Smooth muscle cell (in vitro differentiated cells): Measurements from ENCODE around the gene TRIM28. TPM values are rescaled to one million over a fixed set of nuclear protein-coding genes. Genes with fewer than 3 reads are reported as not detected.

ENCODE experiments used
- DNase-seq: peaks from one replicate; lab custom pipeline; 2025; ENCODE audit not compliant: unreplicated experiment; lab: John Stamatoyannopoulos, UW
- H2AFZ ChIP-seq: fragments of 200-600 bp; sonication (generic); 2 replicates; pipeline ENCODE4 v1.6.0; 2016; ENCODE audit warnings: antibody characterized with exemption, low read depth, mild to moderate bottlenecking
- H3F3A ChIP-seq: fragments of 200-600 bp; sonication (generic); 2 replicates; pipeline ENCODE4 v1.6.0; 2017; ENCODE audit warnings: antibody characterized with exemption, low read depth
- H3K27ac ChIP-seq: fragments of 200-600 bp; sonication (generic); 2 replicates; pipeline ENCODE4 v1.5.1; 2016; ENCODE audit warnings: low read depth, mild to moderate bottlenecking
- H3K27me3 ChIP-seq: fragments of 200-600 bp; sonication (generic); 2 replicates; pipeline ENCODE4 v1.6.1; 2016; ENCODE audit warnings: low read depth, mild to moderate bottlenecking
- H3K36me3 ChIP-seq: fragments of 200-600 bp; sonication (generic); 2 replicates; pipeline ENCODE4 v1.5.1; 2016; ENCODE audit warnings: low read depth
- H3K4me1 ChIP-seq: fragments of 200-600 bp; sonication (generic); 2 replicates; pipeline ENCODE4 v1.5.1; 2016; ENCODE audit warnings: low read depth
- H3K4me2 ChIP-seq: fragments of 200-600 bp; sonication (generic); 2 replicates; pipeline ENCODE4 v1.6.0; 2016; ENCODE audit warnings: mild to moderate bottlenecking
- H3K4me3 ChIP-seq: fragments of 200-600 bp; sonication (generic); 2 replicates; pipeline ENCODE4 v1.5.1; 2016; ENCODE audit warnings: mild to moderate bottlenecking
- H3K79me2 ChIP-seq: fragments of 200-600 bp; sonication (generic); 2 replicates; pipeline ENCODE4 v1.6.0; 2016; ENCODE audit warnings: low read depth, mild to moderate bottlenecking
- H3K9ac ChIP-seq: fragments of 200-600 bp; sonication (generic); 2 replicates; pipeline ENCODE4 v1.6.0; 2016; ENCODE audit warnings: low read depth
- H3K9me3 ChIP-seq: fragments of 200-600 bp; sonication (generic); replicated peaks from 2 replicates; pipeline ENCODE4 v1.5.1; 2016; ENCODE audit warnings: low read depth
- H4K20me1 ChIP-seq: fragments of 200-600 bp; sonication (generic); 2 replicates; pipeline ENCODE4 v1.6.0; 2016; ENCODE audit warnings: low read depth
- CTCF ChIP-seq: fragments of 200-600 bp; sonication (generic); IDR thresholded peaks from 2 replicates; pipeline ENCODE4 v1.5.1; 2017; ENCODE audit warnings: borderline replicate concordance, mild to moderate bottlenecking, antibody characterized with exemption; ENCODE audit not compliant: insufficient read depth, poor library complexity, severe bottlenecking
- WGBS: methylation state at CpG from one replicate; pipeline ENCODE4 v1.1.7; 2016; ENCODE audit warnings: low lambda C conversion rate; 5-methylcytosine and 5-hydroxymethylcytosine counted together
- polyA plus RNA-seq: library from polyadenylated mRNA; unstranded; fragments of >200 nt; fragmentation: Nextera tagmentation; extraction: Ambion mirVana; gene quantifications from 2 replicates; pipeline ENCODE4 v1.2.1, GENCODE V29; 2016
- total RNA-seq: library from RNA; depleted of rRNA; stranded (reverse); fragments of >200 nt; gene quantifications from 2 replicates; pipeline ENCODE4 v1.2.3, GENCODE V29; 2014

Gene TRIM28
- total and polyA plus RNA-seq, 2 experiments from 2014 or later, result 148 to 178 TPM

- H3K27ac ChIP-seq, result peak overlapping the region; percentile 99
- no peaks in the 10 kb centered on the region for H4K20me1 ChIP-seq
- peak overlapping the region; percentile 96 for H3K4me2 ChIP-seq
- H3K9me3 ChIP-seq, result no peaks in the 10 kb centered on the region
- TF ChIP-seq CTCF, result no peak
- peak overlapping the region; percentile 71 for H3K4me3 ChIP-seq
- H3K4me1 ChIP-seq, result peaks cover 14% of the 10 kb centered on the region
- H3F3A ChIP-seq, result peaks cover 10% of the 10 kb centered on the region
- H2AFZ ChIP-seq, result no peak overlapping the region
- WGBS, result 49% methylated on average over 24 of the region's 24 CpGs
- no peak for DNase-seq
- H3K9ac ChIP-seq, result peak overlapping the region; percentile 97
- no peaks in the 10 kb centered on the region for H3K27me3 ChIP-seq
- no peaks in the 10 kb centered on the region for H3K36me3 ChIP-seq
- H3K79me2 ChIP-seq, result peaks cover 12% of the 10 kb centered on the region
Measured at GRCh38 chr19:58572026-58572817, 28.4 kb downstream of the TRIM28 start.

- H3K27ac ChIP-seq, result peak within 1 kb of the TSS; percentile 99
- H3K36me3 ChIP-seq, result no peaks in the 10 kb centered on the region
- H3K4me1 ChIP-seq, result peaks cover 14% of the 10 kb centered on the region
- under 1% methylated on average over 67 of the region's 75 CpGs for WGBS
- peaks cover 10% of the 10 kb centered on the region for H3F3A ChIP-seq
- peaks cover 21% of the 10 kb centered on the region for H3K79me2 ChIP-seq
- H4K20me1 ChIP-seq, result no peaks in the 10 kb centered on the region
- H3K4me3 ChIP-seq, result peak within 1 kb of the TSS; percentile 71
- TF ChIP-seq CTCF, result peak; percentile 16
- H3K9me3 ChIP-seq, result no peaks in the 10 kb centered on the region
- H3K9ac ChIP-seq, result peak within 1 kb of the TSS; percentile 97
- no peak within 1 kb of the TSS for H2AFZ ChIP-seq
- peak within 1 kb of the TSS; percentile 96 for H3K4me2 ChIP-seq
- no peak for DNase-seq
- no peaks in the 10 kb centered on the region for H3K27me3 ChIP-seq
Measured at GRCh38 chr19:58572818-58573657, 29.2 kb downstream of the TRIM28 start, which contains the start of gene MZF1. TSS of gene MZF1 (minus strand) at chr19:58573335. CDS start at chr19:58571389, 1,946 bp downstream.

GRCh38 chr19:58573658-58574164 is 29.8 kb downstream of the TRIM28 start:
- Histone ChIP-seq H3K4me3 (peak overlapping the region; percentile 71), H3K36me3 (no peaks in the 10 kb centered on the region), H3K9ac (peak overlapping the region; percentile 97), H3K4me2 (peak overlapping the region; percentile 86), H3K9me3 (no peaks in the 10 kb centered on the region), H4K20me1 (no peaks in the 10 kb centered on the region), H3F3A (peaks cover 10% of the 10 kb centered on the region), H3K27ac (peak overlapping the region; percentile 99), H2AFZ (no peak overlapping the region), H3K79me2 (peaks cover 23% of the 10 kb centered on the region), H3K27me3 (no peaks in the 10 kb centered on the region), H3K4me1 (peaks cover 14% of the 10 kb centered on the region)
- DNase-seq, result no peak
- WGBS, result 7% methylated on average over 20 of the region's 20 CpGs
- no peak for TF ChIP-seq CTCF
